H9 (cell line): ENCODE data around the gene SPOCD1. TPM values are rescaled to one million over a fixed set of nuclear protein-coding genes. Genes with fewer than 3 reads are reported as not detected.

Experiments
- DNase-seq: peaks from one replicate; pipeline ENCODE4 v3.0.0-alpha.2; 2017
- H2AFZ ChIP-seq: one replicate; pipeline ENCODE4 v1.6.1; 2013; ENCODE audit warnings: mild to moderate bottlenecking, low read length, control low read depth, moderate library complexity
- H2AK5ac ChIP-seq: 2 replicates; pipeline ENCODE4 v1.6.1; 2013; ENCODE audit warnings: low read length, control low read depth, mixed read lengths; ENCODE audit not compliant: insufficient read length
- H2BK120ac ChIP-seq: one replicate; pipeline ENCODE4 v1.6.1; 2013; ENCODE audit warnings: low read depth, mild to moderate bottlenecking, low read length, control low read depth, inconsistent platforms; ENCODE audit not compliant: poor library complexity, severe bottlenecking
- H2BK12ac ChIP-seq: 2 replicates; pipeline ENCODE4 v1.6.1; 2013; ENCODE audit warnings: low read length, control low read depth, mixed read lengths, low read depth; ENCODE audit not compliant: insufficient read length
- H2BK15ac ChIP-seq: 2 replicates; pipeline ENCODE4 v1.6.1; 2013; ENCODE audit warnings: low read depth, low read length, control low read depth
- H2BK20ac ChIP-seq: one replicate; pipeline ENCODE4 v1.6.1; 2013; ENCODE audit warnings: low read depth, mild to moderate bottlenecking, low read length, control low read depth, inconsistent platforms; ENCODE audit not compliant: poor library complexity, severe bottlenecking
- H2BK5ac ChIP-seq: 2 replicates; pipeline ENCODE4 v1.6.1; 2013; ENCODE audit warnings: low read length, control low read depth, mixed read lengths; ENCODE audit not compliant: insufficient read length
- H3K14ac ChIP-seq: 2 replicates; pipeline ENCODE4 v1.6.1; 2013; ENCODE audit warnings: low read length, control low read depth; ENCODE audit not compliant: insufficient read depth
- H3K18ac ChIP-seq: 2 replicates; pipeline ENCODE4 v1.6.1; 2013; ENCODE audit warnings: low read depth, mild to moderate bottlenecking, mixed read lengths, low read length, control low read depth; ENCODE audit not compliant: insufficient read length
- H3K23ac ChIP-seq: 2 replicates; pipeline ENCODE4 v1.6.1; 2013; ENCODE audit warnings: low read length, control low read depth, mixed read lengths, low read depth; ENCODE audit not compliant: insufficient read length
- H3K23me2 ChIP-seq: 2 replicates; pipeline ENCODE4 v1.6.1; 2013; ENCODE audit warnings: low read depth, mild to moderate bottlenecking, mixed read lengths, low read length, control low read depth; ENCODE audit not compliant: insufficient read length, poor library complexity, severe bottlenecking
- H3K27ac ChIP-seq: 2 replicates; pipeline ENCODE4 v1.5.1; 2013; ENCODE audit warnings: low read length, control low read depth, mixed read lengths, low read depth; ENCODE audit not compliant: insufficient read length
- H3K27me3 ChIP-seq: 2 replicates; pipeline ENCODE4 v1.6.1; 2013; ENCODE audit warnings: low read length, control low read depth, inconsistent platforms; ENCODE audit not compliant: insufficient read depth
- H3K4ac ChIP-seq: 2 replicates; pipeline ENCODE4 v1.6.1; 2013; ENCODE audit warnings: low read depth, mild to moderate bottlenecking, control low read depth, inconsistent platforms, low read length, moderate library complexity
- H3K4me1 ChIP-seq: 2 replicates; pipeline ENCODE4 v1.6.1; 2013; ENCODE audit warnings: low read length, control low read depth, inconsistent platforms; ENCODE audit not compliant: insufficient read depth
- H3K4me2 ChIP-seq: 2 replicates; pipeline ENCODE4 v1.6.1; 2013; ENCODE audit warnings: low read length, control low read depth, mixed read lengths; ENCODE audit not compliant: insufficient read length, insufficient read depth
- H3K56ac ChIP-seq: 2 replicates; pipeline ENCODE4 v1.6.1; 2013; ENCODE audit warnings: low read depth, mild to moderate bottlenecking, mixed read lengths, low read length, control low read depth; ENCODE audit not compliant: insufficient read length
- H3K79me1 ChIP-seq: 2 replicates; pipeline ENCODE4 v1.6.1; 2013; ENCODE audit warnings: low read depth, mild to moderate bottlenecking, moderate library complexity, low read length, control low read depth, inconsistent platforms; ENCODE audit not compliant: insufficient read depth, poor library complexity, severe bottlenecking
- H3K79me2 ChIP-seq: 2 replicates; pipeline ENCODE4 v1.6.1; 2013; ENCODE audit warnings: low read length, control low read depth, inconsistent platforms; ENCODE audit not compliant: insufficient read depth
- H3K9ac ChIP-seq: 2 replicates; pipeline ENCODE4 v1.6.1; 2013; ENCODE audit warnings: low read length, control low read depth, mixed read lengths; ENCODE audit not compliant: insufficient read length; ENCODE audit errors: extremely low read depth
- H3K9me3 ChIP-seq: one replicate; pipeline ENCODE4 v1.6.1; 2013; ENCODE audit warnings: low read depth, low read length, inconsistent platforms; ENCODE audit not compliant: control insufficient read depth
- H3T11ph ChIP-seq: one replicate; pipeline ENCODE4 v1.6.1; 2013; ENCODE audit warnings: mild to moderate bottlenecking, low read length, control low read depth, inconsistent platforms
- H4K20me1 ChIP-seq: one replicate; pipeline ENCODE4 v1.6.1; 2013; ENCODE audit not compliant: control insufficient read depth, insufficient read length, insufficient read depth
- H4K5ac ChIP-seq: 2 replicates; pipeline ENCODE4 v1.6.1; 2013; ENCODE audit warnings: low read depth, mild to moderate bottlenecking, mixed read lengths, low read length, control low read depth; ENCODE audit not compliant: insufficient read length
- H4K8ac ChIP-seq: replicated peaks from 2 replicates; pipeline ENCODE4 v1.6.1; 2013; ENCODE audit warnings: low read length, control low read depth, mixed read lengths, low read depth; ENCODE audit not compliant: insufficient read length
- H4K91ac ChIP-seq: 2 replicates; pipeline ENCODE4 v1.6.1; 2013; ENCODE audit warnings: low read depth, mild to moderate bottlenecking, moderate library complexity, mixed read lengths, low read length, control low read depth; ENCODE audit not compliant: insufficient read length
- H3K27ac Mint-ChIP-seq, 3 experiments: 2 replicates in 2 of 3; 3 replicates in 1 of 3; pipeline ENCODE4 v1.8.0; 2020 to 2021; ENCODE audit warnings: mixed read lengths in 3 of 3, mild to moderate bottlenecking in 1 of 3, moderate library complexity in 1 of 3
- H3K27me3 Mint-ChIP-seq: 2 replicates; pipeline ENCODE4 v1.8.0; 2021; ENCODE audit warnings: low read depth, mild to moderate bottlenecking, moderate library complexity, mixed read lengths
- H3K36me3 Mint-ChIP-seq, 3 experiments: 2 replicates in 2 of 3; 3 replicates in 1 of 3; pipeline ENCODE4 v1.8.0; 2020 to 2021; ENCODE audit warnings: low read depth in 3 of 3, mixed read lengths in 3 of 3; ENCODE audit not compliant: insufficient read depth in 1 of 3
- H3K4me1 Mint-ChIP-seq, 2 experiments: 2 replicates each; pipeline ENCODE4 v1.8.0; 2020; ENCODE audit warnings: mixed read lengths in 2 of 2
- H3K4me3 Mint-ChIP-seq, 2 experiments: 2 replicates in 1 of 2; 3 replicates in 1 of 2; pipeline ENCODE4 v1.8.0; 2020 to 2021; ENCODE audit warnings: mild to moderate bottlenecking in 2 of 2, mixed read lengths in 2 of 2, moderate library complexity in 1 of 2
- H3K9me3 Mint-ChIP-seq, 2 experiments: 2 replicates in 1 of 2; 3 replicates in 1 of 2; pipeline ENCODE4 v1.8.0; 2020; ENCODE audit warnings: mild to moderate bottlenecking in 2 of 2, mixed read lengths in 2 of 2, moderate library complexity in 1 of 2
- WGBS: extraction: QIAGEN DNeasy Blood & Tissue Kit; methylation state at CpG from one replicate; pipeline ENCODE4 v1.1.7; 2013; ENCODE audit warnings: missing lambda C conversion rate, low lambda C conversion rate, mixed read lengths; ENCODE audit not compliant: insufficient read length; ENCODE audit errors: extremely low coverage; 5-methylcytosine and 5-hydroxymethylcytosine counted together
- total RNA-seq: library from RNA; stranded (reverse); gene quantifications from 2 replicates; pipeline ENCODE4 v1.2.1, GENCODE V29; 2021
- TF ChIP-seq, protein P1 (sequence below): fragments of 200-600 bp; sonication (generic); conservative IDR thresholded peaks from 3 replicates; pipeline ENCODE4 v1.8.0; 2021; ENCODE audit warnings: antibody characterized with exemption, mild to moderate bottlenecking

SPOCD1 gene
- total RNA-seq, 1 experiment from 2014 or later: 1.5 TPM

DNA sequence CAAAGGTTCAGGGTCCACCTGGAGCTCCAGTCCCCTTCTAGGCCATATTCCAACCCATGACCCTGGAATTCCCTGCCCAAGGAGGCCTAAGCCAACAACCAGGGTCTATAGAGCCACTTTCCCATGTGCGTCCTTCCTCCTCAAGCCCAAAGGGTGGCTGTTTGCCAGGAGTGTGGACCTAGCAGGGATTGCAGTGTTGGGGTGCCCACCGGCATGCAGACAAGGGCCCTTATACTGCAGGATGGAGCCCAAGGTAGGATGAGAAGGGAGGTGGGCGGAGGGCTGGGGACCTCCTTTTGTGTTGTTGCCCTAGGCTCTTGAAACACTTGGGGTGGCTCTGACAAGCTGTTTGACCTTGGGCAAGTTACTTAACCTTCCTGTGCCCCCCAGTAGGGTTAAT lies 32.0 kb downstream of the SPOCD1 start:
- Histone ChIP-seq H2BK12ac (no peak overlapping the region), H4K5ac (no peak overlapping the region), H3K23ac (no peak overlapping the region), H3K4me2 (no peak overlapping the region), H3T11ph (no peak overlapping the region), H4K91ac (no peak overlapping the region), H2AFZ (no peak overlapping the region), H3K9ac (no peak overlapping the region), H4K8ac (no peak overlapping the region), H3K14ac (no peak overlapping the region), H2BK120ac (no peak overlapping the region), H2AK5ac (no peak overlapping the region), H3K27me3 (no peaks in the 10 kb centered on the region), H3K4ac (no peak overlapping the region), H2BK15ac (no peak overlapping the region), H3K56ac (no peak overlapping the region), H3K23me2 (peaks cover 6% of the 10 kb centered on the region), H3K4me1 (peaks cover 11% of the 10 kb centered on the region; the same call in 1 of the 2 replicates), H3K27ac (no peak overlapping the region), H3K79me2 (no peaks in the 10 kb centered on the region), H4K20me1 (no peaks in the 10 kb centered on the region), H3K18ac (no peak overlapping the region), H2BK20ac (no peak overlapping the region), H2BK5ac (no peak overlapping the region), H3K9me3 (no peaks in the 10 kb centered on the region), H3K79me1 (no peaks in the 10 kb centered on the region)
- peak; percentile 20 for DNase-seq
- TF ChIP-seq, protein P1, sequence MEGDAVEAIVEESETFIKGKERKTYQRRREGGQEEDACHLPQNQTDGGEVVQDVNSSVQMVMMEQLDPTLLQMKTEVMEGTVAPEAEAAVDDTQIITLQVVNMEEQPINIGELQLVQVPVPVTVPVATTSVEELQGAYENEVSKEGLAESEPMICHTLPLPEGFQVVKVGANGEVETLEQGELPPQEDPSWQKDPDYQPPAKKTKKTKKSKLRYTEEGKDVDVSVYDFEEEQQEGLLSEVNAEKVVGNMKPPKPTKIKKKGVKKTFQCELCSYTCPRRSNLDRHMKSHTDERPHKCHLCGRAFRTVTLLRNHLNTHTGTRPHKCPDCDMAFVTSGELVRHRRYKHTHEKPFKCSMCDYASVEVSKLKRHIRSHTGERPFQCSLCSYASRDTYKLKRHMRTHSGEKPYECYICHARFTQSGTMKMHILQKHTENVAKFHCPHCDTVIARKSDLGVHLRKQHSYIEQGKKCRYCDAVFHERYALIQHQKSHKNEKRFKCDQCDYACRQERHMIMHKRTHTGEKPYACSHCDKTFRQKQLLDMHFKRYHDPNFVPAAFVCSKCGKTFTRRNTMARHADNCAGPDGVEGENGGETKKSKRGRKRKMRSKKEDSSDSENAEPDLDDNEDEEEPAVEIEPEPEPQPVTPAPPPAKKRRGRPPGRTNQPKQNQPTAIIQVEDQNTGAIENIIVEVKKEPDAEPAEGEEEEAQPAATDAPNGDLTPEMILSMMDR: no peak
- Mint-ChIP-seq H3K27me3 (peaks cover 3% of the 10 kb centered on the region; the same call in 1 of the 2 replicates), H3K9me3 (no peaks in the 10 kb centered on the region), H3K27ac (no peak overlapping the region), H3K4me3 (no peak overlapping the region), H3K36me3 (no peaks in the 10 kb centered on the region), H3K4me1 (peaks cover 40 to 51% of the 10 kb centered on the region in 2 experiments)
- WGBS: no CpG with 5 or more reads among the region's 3 CpGs
